ENCODE data around the gene SLC1A4.

Gene SLC1A4

DNA sequence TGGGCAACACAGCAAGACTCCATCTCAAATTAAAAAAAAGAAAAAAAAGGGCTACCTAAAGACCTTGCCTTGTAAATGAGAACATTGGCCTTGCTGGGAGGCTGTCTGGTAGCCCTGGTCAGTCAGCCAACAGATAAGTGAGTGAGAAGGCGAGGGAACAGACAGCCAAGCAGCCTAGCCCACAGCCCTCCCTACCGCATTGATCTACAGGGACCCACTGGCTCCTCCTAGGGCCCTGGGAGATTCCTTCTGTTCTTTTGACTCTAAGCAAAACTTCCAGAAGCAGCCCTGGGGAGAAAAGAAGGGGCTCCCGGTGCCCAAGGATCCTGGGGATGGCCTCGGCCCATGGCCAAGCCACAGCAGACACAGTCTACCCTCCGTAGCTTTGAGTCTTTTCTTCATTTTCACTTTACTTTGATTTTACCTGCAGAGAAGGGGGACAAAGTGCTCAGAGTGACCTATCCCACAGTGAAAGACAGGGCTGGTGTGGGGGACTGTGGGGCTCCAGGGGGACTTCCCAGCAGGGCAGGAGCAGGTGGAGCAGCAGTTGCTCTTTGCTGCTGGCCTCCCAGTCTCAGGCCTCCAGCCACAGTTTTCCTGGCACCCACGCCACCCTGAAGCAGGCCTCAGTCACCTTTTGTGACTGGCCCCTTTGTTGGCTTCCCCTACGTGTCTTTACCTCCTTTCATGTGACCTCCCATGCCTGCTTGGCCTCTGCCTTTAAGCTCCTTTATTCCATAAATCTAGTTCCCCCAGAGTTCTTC lies 72.1 kb downstream of the SLC1A4 start:
- in situ Hi-C loops (cut with MboI; ENCODE audit: low pct_unique_long_range_greater_than_20kb, low sequenced_read_pairs): loop anchor here (25.0 kb wide), 1 partner anchor 501 kb away; no protein-coding TSS in a partner anchor
- DNase-seq: no peak

DNA sequence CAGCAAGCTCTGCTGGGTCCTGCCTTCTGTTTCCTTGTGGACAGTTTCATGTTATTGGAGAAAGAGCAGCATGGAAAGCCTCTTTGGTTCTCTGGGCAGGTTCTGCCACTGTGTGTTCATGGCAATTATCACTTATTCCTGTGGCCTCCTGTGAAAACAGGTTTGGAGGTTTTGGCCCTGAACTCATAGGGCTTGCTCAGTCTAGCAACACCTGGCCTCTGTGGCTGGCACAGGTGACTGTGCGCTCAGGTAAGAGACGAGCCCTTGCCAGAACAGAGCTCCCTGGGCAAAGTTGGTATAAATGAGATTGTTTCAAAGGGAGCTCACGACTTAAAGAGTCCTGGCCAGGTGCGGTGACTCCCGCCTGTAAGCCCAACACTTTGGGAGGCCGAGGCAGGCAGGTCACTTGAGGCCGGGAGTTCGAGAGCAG lies 72.7 kb downstream of the SLC1A4 start:
- DNase-seq: no peak
- in situ Hi-C loops (cut with MboI; ENCODE audit: low pct_unique_long_range_greater_than_20kb, low sequenced_read_pairs): loop anchor here (25.0 kb wide), 1 partner anchor 500 kb away; no protein-coding TSS in a partner anchor

DNA sequence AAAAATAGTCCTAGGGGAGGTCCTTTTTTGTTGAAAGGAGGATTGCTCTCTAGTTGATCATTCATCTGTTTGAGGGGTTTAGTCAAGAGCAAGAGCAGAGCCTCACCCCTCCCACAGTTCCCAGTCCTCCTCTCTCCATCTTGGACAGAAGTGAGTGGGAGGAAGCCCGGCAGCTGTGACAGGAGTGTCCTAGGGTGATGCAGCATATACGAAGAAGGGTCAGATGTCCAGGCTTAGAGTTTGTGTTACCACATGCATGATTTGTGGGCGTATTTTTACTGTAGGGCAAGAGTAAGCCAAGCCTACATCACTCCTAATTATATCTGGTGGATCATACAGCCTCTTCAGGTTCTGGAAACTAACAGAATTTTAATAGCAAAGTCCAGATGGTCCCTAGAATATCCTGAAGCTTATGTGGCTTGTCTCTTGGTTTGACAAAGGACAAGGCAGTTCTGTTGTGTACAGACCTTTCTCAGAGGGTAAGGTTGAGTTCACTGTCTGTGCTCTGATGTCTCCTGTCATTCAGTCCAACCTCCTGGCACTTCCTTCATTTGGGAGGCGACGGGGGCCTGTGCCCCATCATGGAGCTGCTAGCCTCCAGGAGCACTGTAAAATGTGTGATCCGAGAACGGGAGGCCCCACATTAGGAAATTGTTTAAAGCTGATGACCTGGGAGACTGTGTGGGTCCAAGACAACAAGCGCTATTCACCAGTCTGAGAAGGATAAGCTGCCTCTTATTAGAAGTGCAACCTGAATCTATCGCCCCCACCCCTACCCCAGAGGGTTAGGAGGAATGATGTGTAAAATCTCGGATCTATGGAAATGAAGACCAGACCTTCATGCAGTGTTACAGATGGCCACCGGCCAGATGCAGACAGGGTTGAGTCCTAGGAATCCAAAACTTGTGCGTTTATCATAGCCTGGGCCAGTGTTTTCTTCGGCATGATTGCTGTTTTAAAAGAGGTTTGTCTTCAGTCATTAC lies 73.9 kb downstream of the SLC1A4 start:
- in situ Hi-C loops (cut with MboI; ENCODE audit: low pct_unique_long_range_greater_than_20kb, low sequenced_read_pairs): loop anchor here (25.0 kb wide), 1 partner anchor 499 kb away; no protein-coding TSS in a partner anchor
- no peak for DNase-seq

DNA sequence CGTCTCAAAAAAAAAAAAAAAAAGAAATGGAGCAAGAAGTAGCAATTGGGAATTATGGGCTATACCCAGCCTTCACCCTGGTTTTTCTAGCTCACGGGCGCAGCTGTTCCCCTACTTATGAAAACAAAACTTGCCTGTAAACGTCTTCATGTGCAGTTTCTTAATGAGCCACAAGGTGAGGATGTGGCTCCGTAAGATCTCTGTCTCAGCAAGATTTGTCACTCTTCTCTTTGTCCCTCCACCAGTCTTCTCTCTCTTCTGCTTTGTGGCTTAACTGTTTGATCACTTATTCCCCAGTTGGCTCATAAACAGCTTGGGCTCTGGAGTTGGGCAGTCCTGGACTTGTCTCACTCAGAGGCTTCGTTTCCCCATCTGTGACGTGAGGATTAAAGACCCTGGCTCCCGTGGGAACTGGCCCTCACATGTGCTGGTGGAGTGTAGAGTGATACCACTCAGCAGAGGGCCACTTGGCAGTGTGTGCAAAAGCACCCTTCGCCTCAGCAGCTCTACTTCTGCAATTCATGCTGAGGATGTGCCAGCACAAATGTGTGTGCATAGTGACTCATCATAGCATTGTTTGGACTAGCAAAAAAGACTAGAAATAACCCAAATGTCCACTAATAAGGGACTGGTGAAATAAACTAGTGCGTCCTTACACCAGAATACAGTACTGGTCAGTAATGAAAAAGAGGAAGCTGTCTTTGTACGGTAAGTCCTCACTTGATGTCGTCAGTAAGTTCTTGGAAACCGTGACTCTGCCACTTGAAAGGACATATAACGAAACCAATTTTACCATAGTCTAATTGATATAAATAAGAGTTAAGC lies 75.7 kb downstream of the SLC1A4 start:
- peak; percentile 94 for DNase-seq
- in situ Hi-C loops (cut with MboI; ENCODE audit: low pct_unique_long_range_greater_than_20kb, low sequenced_read_pairs): loop anchor here (25.0 kb wide), 1 partner anchor 497 kb away; no protein-coding TSS in a partner anchor

DNA sequence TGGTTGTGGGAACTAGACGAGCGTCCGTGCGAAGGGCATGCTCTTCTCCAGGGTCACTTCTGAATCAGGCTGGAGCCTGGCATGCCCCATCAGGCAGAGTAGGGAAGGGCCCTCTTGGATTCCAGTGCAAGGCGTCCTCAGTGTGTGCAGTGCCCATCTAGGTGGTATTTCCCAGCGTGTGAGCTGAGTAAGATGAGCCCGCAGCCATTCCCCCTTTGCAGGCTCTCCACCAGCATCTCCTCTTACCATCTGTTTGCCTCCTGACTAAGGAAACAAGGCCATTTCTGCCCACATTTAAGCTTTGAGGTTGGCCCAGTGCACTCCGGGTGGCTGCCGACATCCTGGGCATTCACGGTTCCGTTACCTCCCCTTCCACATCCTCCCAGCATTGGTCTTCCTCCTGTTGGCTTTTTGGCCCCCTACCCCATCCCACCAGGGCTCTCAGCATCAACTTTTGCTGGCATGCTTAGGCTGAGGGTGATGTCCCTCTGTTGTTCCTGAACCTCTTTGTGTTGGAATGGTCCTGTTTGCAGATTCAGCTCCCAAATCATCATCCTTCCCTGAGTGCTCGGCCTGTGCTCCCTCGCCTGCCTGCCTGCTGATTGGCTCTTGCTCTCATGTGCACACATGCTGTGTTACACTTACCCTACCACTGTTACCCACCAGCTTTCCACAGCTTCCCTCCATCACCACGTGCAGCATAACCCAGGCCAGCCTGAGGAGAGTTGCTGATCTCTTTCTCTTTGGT lies 78.8 kb downstream of the SLC1A4 start:
- no peak for DNase-seq
- in situ Hi-C loops (cut with MboI; ENCODE audit: low pct_unique_long_range_greater_than_20kb, low sequenced_read_pairs): loop anchor here (25.0 kb wide), 1 partner anchor 494 kb away; no protein-coding TSS in a partner anchor

DNA sequence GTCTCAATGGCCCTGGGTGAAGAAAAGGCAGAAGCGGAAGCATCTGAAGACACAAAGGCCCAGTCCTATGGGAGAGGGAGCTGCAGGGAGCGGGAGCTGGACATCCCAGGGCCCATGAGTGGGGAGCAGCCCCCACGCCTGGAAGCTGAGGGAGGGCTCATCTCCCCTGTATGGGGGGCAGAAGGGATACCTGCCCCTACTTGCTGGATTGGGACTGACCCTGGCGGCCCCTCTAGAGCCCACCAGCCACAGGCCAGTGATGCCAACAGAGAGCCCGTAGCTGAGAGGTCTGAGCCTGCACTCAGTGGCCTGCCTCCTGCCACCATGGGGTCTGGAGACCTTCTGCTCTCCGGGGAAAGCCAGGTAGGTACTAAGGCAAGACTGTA lies 80.2 kb downstream of the SLC1A4 start:
- DNase-seq: no peak
- in situ Hi-C loops (cut with MboI; ENCODE audit: low pct_unique_long_range_greater_than_20kb, low sequenced_read_pairs): loop anchor here (25.0 kb wide), 1 partner anchor 493 kb away; no protein-coding TSS in a partner anchor

DNA sequence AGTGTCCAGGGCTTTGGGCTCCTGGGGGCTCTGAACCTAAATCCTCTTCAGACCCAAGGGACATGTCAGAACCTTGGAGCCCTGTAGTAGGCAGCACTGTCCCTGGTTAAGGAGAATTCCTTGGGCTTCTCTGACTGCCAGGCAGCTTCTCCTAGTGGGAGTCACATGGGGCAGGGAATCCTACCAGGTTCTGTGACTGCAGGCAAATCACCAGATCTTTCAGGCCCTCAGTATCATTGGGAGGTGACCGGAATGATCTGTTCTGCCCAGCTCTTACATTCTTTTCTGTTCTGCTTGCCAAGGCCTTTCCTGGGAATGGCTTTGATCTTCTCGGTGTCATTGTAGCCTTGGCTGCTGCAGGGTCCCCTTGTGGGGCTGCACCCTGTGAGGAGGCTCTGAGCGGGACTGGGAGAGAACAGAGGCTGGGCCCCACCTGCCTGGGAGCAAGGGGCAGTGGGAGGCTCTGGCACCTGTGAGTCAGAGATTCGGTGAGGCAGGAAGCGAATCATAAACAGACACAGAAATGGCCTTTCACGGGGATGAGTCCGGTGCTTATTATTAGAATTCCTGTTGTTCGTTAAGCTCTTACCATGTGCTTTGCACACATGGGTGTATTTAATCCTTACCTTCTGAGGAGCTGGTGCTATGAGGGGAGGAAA lies 81.1 kb downstream of the SLC1A4 start:
- in situ Hi-C loops (cut with MboI; ENCODE audit: low pct_unique_long_range_greater_than_20kb, low sequenced_read_pairs): loop anchor here (10.0 to 25.0 kb wide), 2 partner anchors 94 to 492 kb away; no protein-coding TSS in a partner anchor
- no peak for DNase-seq

DNA sequence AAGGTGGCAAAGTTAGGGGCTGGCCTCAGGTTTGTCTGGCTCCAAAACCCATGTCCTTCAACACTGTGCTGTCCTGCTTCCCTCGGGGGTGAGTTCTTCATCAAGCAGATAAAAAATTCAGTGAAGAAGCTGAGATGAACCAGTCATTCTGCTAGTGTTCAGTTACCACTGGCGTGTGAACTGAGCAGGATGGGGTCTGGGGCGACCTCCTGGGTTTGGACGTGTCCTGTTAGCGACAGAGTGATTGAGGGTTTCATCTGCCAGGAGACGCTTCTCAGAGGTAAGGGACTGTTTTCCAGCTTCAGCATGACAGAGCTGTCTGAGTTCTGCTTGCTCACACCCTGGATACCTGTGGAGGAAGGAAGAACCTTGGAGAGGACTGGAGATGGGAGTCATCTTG lies 81.7 kb downstream of the SLC1A4 start:
- DNase-seq: no peak
- in situ Hi-C loops (cut with MboI; ENCODE audit: low pct_unique_long_range_greater_than_20kb, low sequenced_read_pairs): loop anchor here (10.0 to 25.0 kb wide), 2 partner anchors 94 to 491 kb away; no protein-coding TSS in a partner anchor

DNA sequence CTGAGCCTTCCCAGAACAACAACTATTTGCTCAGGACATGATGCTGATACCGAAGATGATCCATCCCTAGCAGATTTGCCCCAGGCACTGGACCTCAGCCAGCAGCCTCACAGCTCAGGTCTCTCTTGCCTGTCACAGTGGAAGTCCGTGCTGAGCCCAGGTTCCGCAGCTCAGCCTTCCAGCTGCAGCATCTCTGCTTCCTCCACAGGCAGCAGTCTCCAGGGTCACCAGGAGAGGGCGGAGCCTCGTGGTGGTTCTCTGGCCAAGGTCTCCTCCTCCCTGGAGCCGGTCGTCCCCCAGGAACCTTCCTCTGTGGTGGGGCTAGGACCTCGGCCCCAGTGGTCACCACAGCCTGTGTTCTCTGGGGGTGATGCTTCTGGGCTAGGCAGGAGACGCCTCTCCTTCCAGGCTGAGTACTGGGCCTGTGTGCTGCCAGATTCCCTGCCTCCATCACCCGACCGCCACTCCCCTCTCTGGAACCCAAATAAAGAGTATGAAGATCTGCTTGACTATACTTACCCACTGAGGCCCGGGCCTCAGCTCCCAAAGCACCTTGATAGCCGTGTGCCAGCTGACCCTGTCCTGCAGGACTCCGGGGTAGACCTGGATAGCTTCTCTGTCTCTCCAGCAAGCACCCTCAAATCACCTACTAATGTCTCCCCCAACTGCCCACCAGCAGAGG lies 82.4 kb downstream of the SLC1A4 start:
- no peak for DNase-seq
- in situ Hi-C loops (cut with MboI; ENCODE audit: low pct_unique_long_range_greater_than_20kb, low sequenced_read_pairs): loop anchor here (10.0 to 25.0 kb wide), 2 partner anchors 93 to 491 kb away; no protein-coding TSS in a partner anchor

DNA sequence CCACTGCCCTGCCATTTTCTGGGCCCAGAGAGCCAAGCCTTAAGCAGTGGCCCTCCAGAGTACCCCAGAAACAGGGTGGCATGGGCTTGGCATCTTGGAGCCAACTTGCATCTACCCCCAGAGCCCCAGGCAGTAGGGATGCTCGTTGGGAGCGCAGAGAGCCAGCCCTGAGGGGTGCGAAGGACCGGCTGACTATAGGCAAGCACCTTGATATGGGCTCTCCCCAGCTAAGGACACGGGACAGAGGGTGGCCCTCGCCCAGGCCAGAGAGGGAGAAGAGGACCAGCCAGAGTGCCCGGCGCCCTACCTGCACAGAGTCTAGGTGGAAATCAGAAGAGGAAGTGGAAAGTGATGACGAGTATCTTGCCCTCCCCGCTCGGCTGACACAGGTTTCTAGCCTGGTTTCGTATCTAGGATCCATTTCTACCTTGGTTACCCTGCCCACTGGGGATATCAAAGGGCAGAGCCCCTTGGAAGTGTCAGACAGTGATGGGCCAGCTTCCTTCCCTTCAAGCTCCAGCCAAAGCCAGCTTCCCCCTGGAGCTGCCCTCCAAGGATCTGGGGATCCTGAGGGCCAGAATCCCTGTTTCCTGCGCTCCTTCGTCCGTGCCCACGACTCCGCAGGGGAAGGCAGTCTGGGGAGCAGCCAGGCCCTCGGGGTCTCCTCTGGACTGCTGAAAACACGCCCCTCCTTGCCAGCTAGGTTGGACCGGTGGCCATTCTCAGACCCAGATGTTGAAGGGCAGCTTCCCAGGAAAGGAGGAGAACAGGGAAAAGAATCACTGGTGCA lies 83.2 kb downstream of the SLC1A4 start:
- no peak for DNase-seq
- in situ Hi-C loops (cut with MboI; ENCODE audit: low pct_unique_long_range_greater_than_20kb, low sequenced_read_pairs): loop anchor here (10.0 to 25.0 kb wide), 2 partner anchors 92 to 490 kb away; no protein-coding TSS in a partner anchor
